Left ventricle myocardium inferior (tissue), 1 donor: Measurements from ENCODE around the gene ELP1. TPM values are rescaled to one million over a fixed set of nuclear protein-coding genes. Genes with fewer than 3 reads are reported as not detected.

ENCODE experiments used
- DNase-seq: peaks from one replicate; pipeline ENCODE4 v3.0.0-alpha.2; 2020
- H3K27ac ChIP-seq: fragments of 200-600 bp; replicated peaks from 2 replicates; pipeline ENCODE4 v1.8.0; 2021
- H3K27me3 ChIP-seq: fragments of 200-600 bp; 2 replicates; pipeline ENCODE4 v1.8.0; 2021; ENCODE audit warnings: low read depth
- H3K36me3 ChIP-seq: fragments of 200-600 bp; 2 replicates; pipeline ENCODE4 v1.8.0; 2021
- H3K4me1 ChIP-seq: fragments of 200-600 bp; 2 replicates; pipeline ENCODE4 v1.8.0; 2021
- H3K4me3 ChIP-seq: fragments of 200-600 bp; 2 replicates; pipeline ENCODE4 v1.8.0; 2021; ENCODE audit warnings: mild to moderate bottlenecking, moderate library complexity
- H3K9me3 ChIP-seq: fragments of 200-600 bp; replicated peaks from 2 replicates; pipeline ENCODE4 v1.8.0; 2021
- intact Hi-C: fragments of 100-400 bp; cut with micrococcal nuclease; formaldehyde crosslinking; loops from one replicate; pipeline ENCODE4 v1.11.0; 2022
- total RNA-seq: library from RNA; stranded (reverse); fragmentation: NEBNext Ultra II Directional; extraction: Animal tissue kit (Norgen Biotek cat#: 25700); gene quantifications from one replicate; pipeline ENCODE4 v1.2.1, GENCODE V29; 2021
- TF ChIP-seq, protein P1 (sequence below): fragments of 200-600 bp; IDR thresholded peaks from 2 replicates; pipeline ENCODE4 v1.8.0; 2021; ENCODE audit warnings: antibody characterized with exemption, mild to moderate bottlenecking, borderline replicate concordance
- donor health status: DM: no; HTN: yes; CAD: no; lungs with severe emphysema.

ELP1 gene
- total RNA-seq, 1 donor from 2014 or later = 21.4 TPM

- TF ChIP-seq, protein P1, sequence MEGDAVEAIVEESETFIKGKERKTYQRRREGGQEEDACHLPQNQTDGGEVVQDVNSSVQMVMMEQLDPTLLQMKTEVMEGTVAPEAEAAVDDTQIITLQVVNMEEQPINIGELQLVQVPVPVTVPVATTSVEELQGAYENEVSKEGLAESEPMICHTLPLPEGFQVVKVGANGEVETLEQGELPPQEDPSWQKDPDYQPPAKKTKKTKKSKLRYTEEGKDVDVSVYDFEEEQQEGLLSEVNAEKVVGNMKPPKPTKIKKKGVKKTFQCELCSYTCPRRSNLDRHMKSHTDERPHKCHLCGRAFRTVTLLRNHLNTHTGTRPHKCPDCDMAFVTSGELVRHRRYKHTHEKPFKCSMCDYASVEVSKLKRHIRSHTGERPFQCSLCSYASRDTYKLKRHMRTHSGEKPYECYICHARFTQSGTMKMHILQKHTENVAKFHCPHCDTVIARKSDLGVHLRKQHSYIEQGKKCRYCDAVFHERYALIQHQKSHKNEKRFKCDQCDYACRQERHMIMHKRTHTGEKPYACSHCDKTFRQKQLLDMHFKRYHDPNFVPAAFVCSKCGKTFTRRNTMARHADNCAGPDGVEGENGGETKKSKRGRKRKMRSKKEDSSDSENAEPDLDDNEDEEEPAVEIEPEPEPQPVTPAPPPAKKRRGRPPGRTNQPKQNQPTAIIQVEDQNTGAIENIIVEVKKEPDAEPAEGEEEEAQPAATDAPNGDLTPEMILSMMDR = no peak
- Histone ChIP-seq H3K36me3 (peaks cover 92% of the 10 kb centered on the region), H3K9me3 (no peaks in the 10 kb centered on the region), H3K27ac (no peak overlapping the region), H3K27me3 (no peaks in the 10 kb centered on the region), H3K4me1 (no peaks in the 10 kb centered on the region), H3K4me3 (no peak overlapping the region)
- intact Hi-C loops = no loop called here
- DNase-seq = no peak
Measured at GRCh38 chr9:108911820-108912219, 22.1 kb downstream of the ELP1 start.

DNA sequence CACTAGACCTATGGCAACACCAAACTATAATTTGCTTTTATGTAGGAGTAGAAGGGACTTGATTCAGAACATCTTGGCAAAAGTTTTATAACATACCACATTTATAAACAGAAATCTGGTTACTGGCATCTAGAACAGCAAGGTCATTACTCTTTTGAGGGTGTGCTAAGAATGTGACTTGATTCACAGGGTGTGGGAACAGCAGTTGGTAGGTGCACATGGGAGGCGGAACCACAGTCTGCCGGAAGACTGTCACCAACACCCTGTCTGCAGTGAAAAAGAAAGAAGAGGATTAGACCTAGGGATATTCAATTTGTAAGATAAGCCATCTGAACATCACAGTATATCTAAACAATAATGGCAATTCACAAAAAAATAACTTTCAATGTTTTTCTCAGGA is 23.0 kb downstream of the ELP1 start:
- no peaks in the 10 kb centered on the region for H3K9me3 ChIP-seq
- H3K4me1 ChIP-seq = no peaks in the 10 kb centered on the region
- H3K27me3 ChIP-seq = no peaks in the 10 kb centered on the region
- peaks cover 96% of the 10 kb centered on the region for H3K36me3 ChIP-seq
- TF ChIP-seq, protein P1 = no peak
- no peak overlapping the region for H3K27ac ChIP-seq
- DNase-seq = no peak
- no peak overlapping the region for H3K4me3 ChIP-seq
- intact Hi-C loops = no loop called here

GRCh38 chr9:108910402-108910801 is 23.5 kb downstream of the ELP1 start:
- peaks cover 95% of the 10 kb centered on the region for H3K36me3 ChIP-seq
- intact Hi-C loops = no loop called here
- TF ChIP-seq, protein P1 = no peak
- H3K27ac ChIP-seq = no peak overlapping the region
- H3K4me3 ChIP-seq = no peak overlapping the region
- no peak for DNase-seq
- no peaks in the 10 kb centered on the region for H3K4me1 ChIP-seq
- H3K9me3 ChIP-seq = no peaks in the 10 kb centered on the region
- H3K27me3 ChIP-seq = no peaks in the 10 kb centered on the region

DNA sequence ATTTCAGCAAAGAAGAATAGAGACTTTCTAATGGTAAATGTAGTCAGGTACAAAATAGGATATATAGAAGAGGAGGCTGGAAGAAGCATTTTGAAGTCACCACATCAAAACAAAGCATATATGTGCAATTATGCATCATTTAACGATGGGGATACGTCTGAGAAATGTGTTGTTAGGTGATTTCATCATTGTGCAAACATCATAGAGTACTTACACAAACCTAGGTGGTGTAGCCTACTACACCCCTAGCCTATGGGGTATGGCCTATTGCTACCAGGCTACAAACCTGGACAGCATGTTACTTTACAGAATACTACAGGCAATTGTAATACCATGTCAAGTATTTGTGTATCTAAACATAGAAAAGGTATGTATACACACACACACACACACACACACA is 28.4 kb downstream of the ELP1 start:
- no peak overlapping the region for H3K4me3 ChIP-seq
- TF ChIP-seq, protein P1 = no peak
- H3K9me3 ChIP-seq = no peaks in the 10 kb centered on the region
- no peak for DNase-seq
- intact Hi-C loops = no loop called here
- no peak overlapping the region for H3K27ac ChIP-seq
- H3K27me3 ChIP-seq = no peaks in the 10 kb centered on the region
- H3K36me3 ChIP-seq = peaks cover 96% of the 10 kb centered on the region
- H3K4me1 ChIP-seq = no peaks in the 10 kb centered on the region

- intact Hi-C loops = no loop called here
- no peak for DNase-seq
Measured at GRCh38 chr9:108904161-108904560, 29.8 kb downstream of the ELP1 start.

More at GRCh38 chr9:108904161-108904560, 29.8 kb downstream of the ELP1 start:
- Histone ChIP-seq H3K27ac (no peak overlapping the region), H3K4me1 (no peaks in the 10 kb centered on the region), H3K4me3 (no peak overlapping the region), H3K27me3 (no peaks in the 10 kb centered on the region), H3K36me3 (peaks cover 97% of the 10 kb centered on the region), H3K9me3 (no peaks in the 10 kb centered on the region)
- TF ChIP-seq, protein P1 = no peak
